SK-N-SH (cell line): ENCODE measurements around the gene ITSN1.

Experiments
- CHD2 ChIP-seq: fragments of 150-350 bp; IDR thresholded peaks from 2 replicates; pipeline ENCODE4 v1.6.1; 2018; ENCODE audit warnings: low read length; ENCODE audit not compliant: partially characterized antibody
- CTCF ChIP-seq: fragments of 200-600 bp; sonication (generic); IDR thresholded peaks from 2 replicates; pipeline ENCODE4 v1.6.1; 2017; ENCODE audit warnings: antibody characterized with exemption, mild to moderate bottlenecking, moderate library complexity
- ELF1 ChIP-seq: IDR thresholded peaks from 2 replicates; pipeline ENCODE4 v1.4.0; 2012
- EZH2phosphoT487 ChIP-seq: fragments of 200-600 bp; sonication (generic); IDR thresholded peaks from 2 replicates; pipeline ENCODE4 v1.6.1; 2017; ENCODE audit warnings: low read depth, mixed run types, mild to moderate bottlenecking, antibody characterized with exemption, moderate library complexity, borderline replicate concordance
- FOXJ3 ChIP-seq: sonication (generic); formaldehyde crosslinking; IDR thresholded peaks from 2 replicates; pipeline ENCODE4 v1.5.1; 2020; ENCODE audit warnings: mild to moderate bottlenecking, missing genetic modification reagents
- FOXM1 ChIP-seq: IDR thresholded peaks from 2 replicates; pipeline ENCODE4 v1.4.0; 2012; ENCODE audit warnings: low read depth, mild to moderate bottlenecking
- GATA2 ChIP-seq: sonication (generic); formaldehyde crosslinking; IDR thresholded peaks from 2 replicates; pipeline ENCODE4 v1.5.0; 2020; ENCODE audit warnings: mild to moderate bottlenecking, missing genetic modification reagents
- MAX ChIP-seq: IDR thresholded peaks from 2 replicates; pipeline ENCODE4 v1.4.0; 2012; ENCODE audit warnings: low read depth
- POLR2AphosphoS5 ChIP-seq: IDR thresholded peaks from 2 replicates; pipeline ENCODE4 v1.6.1; 2012; ENCODE audit warnings: low read depth, low read length
- REST ChIP-seq: IDR thresholded peaks from 2 replicates; pipeline ENCODE4 v1.6.1; 2012; ENCODE audit warnings: mild to moderate bottlenecking, low read depth, low read length, moderate library complexity
- SIN3A ChIP-seq: IDR thresholded peaks from 2 replicates; pipeline ENCODE4 v1.6.1; 2012; ENCODE audit warnings: low read depth, mild to moderate bottlenecking, low read length, moderate library complexity, borderline replicate concordance
- TAF1 ChIP-seq: IDR thresholded peaks from 2 replicates; pipeline ENCODE4 v1.6.1; 2012; ENCODE audit warnings: low read depth, mild to moderate bottlenecking, low read length, moderate library complexity, borderline replicate concordance
- USF1 ChIP-seq: IDR thresholded peaks from 2 replicates; pipeline ENCODE4 v1.4.0; 2012; ENCODE audit warnings: low read depth, borderline replicate concordance
- YY1 ChIP-seq: IDR thresholded peaks from 2 replicates; pipeline ENCODE4 v1.4.0; 2012; ENCODE audit warnings: low read depth, mild to moderate bottlenecking

GRCh38 chr21:33750017-33750416 is 107.7 kb downstream of the ITSN1 start:
- TF ChIP-seq ELF1: no peak
- TF ChIP-seq MAX: no peak
- TF ChIP-seq POLR2AphosphoS5: no peak
- TF ChIP-seq YY1: no peak
- TF ChIP-seq CTCF: no peak
- TF ChIP-seq CHD2: no peak
- TF ChIP-seq GATA2 (CRISPR knock-in tag): no peak
- TF ChIP-seq REST: no peak
- TF ChIP-seq EZH2phosphoT487: no peak
- TF ChIP-seq FOXJ3 (CRISPR knock-in tag): no peak
- no peak for TF ChIP-seq TAF1
- no peak for TF ChIP-seq FOXM1
- TF ChIP-seq SIN3A: no peak
- no peak for TF ChIP-seq USF1
